A673 (cell line): ENCODE measurements around the gene CBLB.

Experiments used
- CTCF ChIP-seq: fragments of 300-800, 200-600 bp; sonication (generic); conservative IDR thresholded peaks from 2 replicates; pipeline ENCODE4 v1.5.1; 2017; ENCODE audit warnings: low read depth, mild to moderate bottlenecking, antibody characterized with exemption, low read length, moderate library complexity, mixed read lengths
- EZH2 ChIP-seq: fragments of 200-600 bp; sonication (generic); IDR thresholded peaks from 2 replicates; pipeline ENCODE4 v1.6.1; 2017; ENCODE audit warnings: borderline replicate concordance, low read depth, mild to moderate bottlenecking, mixed read lengths, antibody characterized with exemption, low read length; ENCODE audit not compliant: poor library complexity, severe bottlenecking

GRCh38 chr3:105888621-105889579 is 20.1 kb upstream of the CBLB start:
- TF ChIP-seq CTCF (no peak), EZH2 (no peak)
